ENCODE results near the gene COL17A1.

The COL17A1 gene

GRCh38 chr10:103990121-103990520 lies 95.6 kb downstream of the COL17A1 start:
- DNase-seq (ENCODE audit: low read depth in 2 of 2), result no peak

- no peak for DNase-seq (ENCODE audit: low read depth in 2 of 2)
Observed at GRCh38 chr10:103986360-103986759, 99.3 kb downstream of the COL17A1 start.

GRCh38 chr10:103985726-103986125 lies 100.0 kb downstream of the COL17A1 start:
- DNase-seq (ENCODE audit: low read depth in 2 of 2), result no peak

DNA sequence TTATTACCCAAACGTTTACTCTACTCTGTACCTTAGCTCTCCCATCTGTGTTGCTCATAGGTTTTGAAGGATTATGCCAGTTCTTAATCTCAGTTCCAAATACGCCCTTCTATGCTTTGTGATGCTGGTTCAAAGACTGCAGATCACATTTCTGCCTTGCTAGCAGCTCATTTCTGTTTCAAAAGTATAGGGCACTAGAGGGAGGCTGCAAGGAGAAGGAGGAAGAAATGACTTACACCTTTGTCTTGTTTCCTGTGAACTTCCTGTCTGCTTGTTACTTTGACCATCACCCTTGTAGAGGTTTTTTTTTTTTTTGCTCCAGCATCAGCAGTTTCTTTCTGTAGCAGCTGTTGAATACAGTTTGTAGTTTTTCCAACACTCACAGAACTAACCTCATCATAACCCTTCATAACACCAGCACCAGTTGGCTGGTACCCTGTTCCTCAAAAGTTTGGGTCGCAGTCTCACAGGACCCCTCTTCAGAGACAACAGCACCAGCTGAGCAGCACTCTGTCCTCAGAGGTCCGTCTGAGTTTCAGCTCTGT lies 102.2 kb downstream of the COL17A1 start:
- DNase-seq (ENCODE audit: low read depth in 2 of 2), result no peak

- DNase-seq (ENCODE audit: low read depth in 2 of 2), result no peak
Observed at GRCh38 chr10:103982639-103983038, 103.0 kb downstream of the COL17A1 start.
